Vagina (tissue), 2 donors: Measurements from ENCODE around the gene SMG6. TPM values are rescaled to one million over a fixed set of nuclear protein-coding genes. Genes with fewer than 3 reads are reported as not detected.
"Not testable (repeated sequence)": the region's sequence is repeated elsewhere in the genome, so short reads cannot be mapped to it uniquely, and the experiment has no call there.

Source experiments
- DNase-seq, 2 donors: peaks; one replicate each; pipeline ENCODE4 v3.0.0-alpha.2; 2017; ENCODE audit errors: extremely low spot score in 2 of 2
- H3K27ac ChIP-seq: fragments of 200-600 bp; sonication (generic); one replicate; pipeline ENCODE4 v1.5.1; 2019
- H3K27me3 ChIP-seq: fragments of 200-600 bp; sonication (generic); one replicate; pipeline ENCODE4 v1.5.1; 2019
- H3K36me3 ChIP-seq, 2 donors: fragments of 200-600 bp; sonication (generic); one replicate each; pipeline ENCODE4 v1.5.1; 2017 to 2019
- H3K4me1 ChIP-seq: fragments of 200-600 bp; sonication (generic); one replicate; pipeline ENCODE4 v1.5.1; 2019
- H3K4me3 ChIP-seq, 2 donors: fragments of 200-600 bp; sonication (generic); 1 replicate in 1 of 2; 2 replicates in 1 of 2; pipeline ENCODE4 v1.5.1; 2016 to 2019
- H3K9me3 ChIP-seq: fragments of 200-600 bp; sonication (generic); one replicate; pipeline ENCODE4 v1.5.1; 2019
- CTCF ChIP-seq, 3 experiments: fragments of 450-650 bp in 2 of 3; fragments of 200-600 bp in 1 of 3; sonication (generic) in 1 of 3; IDR thresholded peaks; one replicate each; pipeline ENCODE4 v1.5.1; 2017 to 2019; ENCODE audit warnings: antibody characterized with exemption in 3 of 3, mild to moderate bottlenecking in 2 of 3, moderate library complexity in 2 of 3
- POLR2A ChIP-seq, 2 donors: fragments of 450-650 bp; IDR thresholded peaks; one replicate each; pipeline ENCODE4 v1.6.1; 2017; ENCODE audit warnings: antibody characterized with exemption in 2 of 2, mild to moderate bottlenecking in 2 of 2, moderate library complexity in 2 of 2
- POLR2AphosphoS5 ChIP-seq, 2 donors: sonication (generic); formaldehyde crosslinking; IDR thresholded peaks; one replicate each; pipeline ENCODE4 v1.9.0; 2017; ENCODE audit warnings: antibody characterized with exemption in 2 of 2, mild to moderate bottlenecking in 2 of 2, low read depth in 1 of 2; ENCODE audit not compliant: insufficient read depth in 1 of 2
- intact Hi-C: fragments of 100-400 bp; cut with DNase I; formaldehyde crosslinking; loops from one replicate; pipeline ENCODE4 v1.15.1; 2023
- total RNA-seq: library from RNA; depleted of rRNA; stranded (reverse); fragments of >200 nt; gene quantifications from one replicate; pipeline ENCODE4 v1.2.3, GENCODE V29; 2016

SMG6 gene
- total RNA-seq, 1 donor from 2014 or later = 46.2 TPM

- Histone ChIP-seq H3K4me1 (peaks cover 10% of the 10 kb centered on the region), H3K27me3 (no peaks in the 10 kb centered on the region), H3K4me3 (no peak overlapping the region), H3K36me3 (no peaks in the 10 kb centered on the region), H3K27ac (no peak overlapping the region), H3K9me3 (no peaks in the 10 kb centered on the region)
- intact Hi-C loops = no loop called here
- TF ChIP-seq POLR2AphosphoS5 (IDR thresholded peaks at IDR 0.05; ENCODE audit: insufficient read depth in 1 of 2, low read depth in 1 of 2) (no peak), CTCF (IDR thresholded peaks at IDR 0.05) (no peak), POLR2A (IDR thresholded peaks at IDR 0.05) (no peak)
- no peak for DNase-seq
Measured at GRCh38 chr17:2018716-2019510, 284.7 kb downstream of the SMG6 start.

GRCh38 chr17:2017274-2017941 is 286.2 kb downstream of the SMG6 start:
- no peak overlapping the region for H3K27ac ChIP-seq
- intact Hi-C loops = no loop called here
- no peaks in the 10 kb centered on the region for H3K9me3 ChIP-seq
- peaks cover under 1% of the 10 kb centered on the region for H3K4me1 ChIP-seq
- TF ChIP-seq CTCF (IDR thresholded peaks at IDR 0.05) (no peak), POLR2AphosphoS5 (IDR thresholded peaks at IDR 0.05; ENCODE audit: insufficient read depth in 1 of 2, low read depth in 1 of 2) (no peak), POLR2A (IDR thresholded peaks at IDR 0.05) (no peak)
- H3K27me3 ChIP-seq = no peaks in the 10 kb centered on the region
- DNase-seq = no peak
- no peaks in the 10 kb centered on the region for H3K36me3 ChIP-seq
- H3K4me3 ChIP-seq = no peak overlapping the region

GRCh38 chr17:2016494-2016893 is 287.1 kb downstream of the SMG6 start:
- intact Hi-C loops = no loop called here

GRCh38 chr17:2015314-2015713 is 288.3 kb downstream of the SMG6 start:
- Histone ChIP-seq H3K4me1 (peaks cover 21% of the 10 kb centered on the region), H3K27ac (no peak overlapping the region), H3K9me3 (no peaks in the 10 kb centered on the region), H3K36me3 (no peaks in the 10 kb centered on the region), H3K4me3 (no peak overlapping the region), H3K27me3 (no peaks in the 10 kb centered on the region)
- intact Hi-C loops = no loop called here
- DNase-seq = no peak
- TF ChIP-seq POLR2A (IDR thresholded peaks at IDR 0.05) (no peak), CTCF (IDR thresholded peaks at IDR 0.05) (no peak), POLR2AphosphoS5 (IDR thresholded peaks at IDR 0.05; ENCODE audit: insufficient read depth in 1 of 2, low read depth in 1 of 2) (no peak)

More at GRCh38 chr17:2016494-2016893, 287.1 kb downstream of the SMG6 start:
- Histone ChIP-seq H3K4me1 (peaks cover 10% of the 10 kb centered on the region), H3K27me3 (no peaks in the 10 kb centered on the region), H3K9me3 (no peaks in the 10 kb centered on the region), H3K27ac (no peak overlapping the region), H3K36me3 (no peaks in the 10 kb centered on the region), H3K4me3 (no peak overlapping the region)
- no peak for DNase-seq
- TF ChIP-seq POLR2AphosphoS5 (IDR thresholded peaks at IDR 0.05; ENCODE audit: insufficient read depth in 1 of 2, low read depth in 1 of 2) = no peak
- TF ChIP-seq CTCF (IDR thresholded peaks at IDR 0.05) = no peak
- TF ChIP-seq POLR2A (IDR thresholded peaks at IDR 0.05) = no peak

GRCh38 chr17:2013994-2014317 is 289.6 kb downstream of the SMG6 start:
- H3K4me3 ChIP-seq = no peak overlapping the region
- H3K9me3 ChIP-seq = no peaks in the 10 kb centered on the region

DNA sequence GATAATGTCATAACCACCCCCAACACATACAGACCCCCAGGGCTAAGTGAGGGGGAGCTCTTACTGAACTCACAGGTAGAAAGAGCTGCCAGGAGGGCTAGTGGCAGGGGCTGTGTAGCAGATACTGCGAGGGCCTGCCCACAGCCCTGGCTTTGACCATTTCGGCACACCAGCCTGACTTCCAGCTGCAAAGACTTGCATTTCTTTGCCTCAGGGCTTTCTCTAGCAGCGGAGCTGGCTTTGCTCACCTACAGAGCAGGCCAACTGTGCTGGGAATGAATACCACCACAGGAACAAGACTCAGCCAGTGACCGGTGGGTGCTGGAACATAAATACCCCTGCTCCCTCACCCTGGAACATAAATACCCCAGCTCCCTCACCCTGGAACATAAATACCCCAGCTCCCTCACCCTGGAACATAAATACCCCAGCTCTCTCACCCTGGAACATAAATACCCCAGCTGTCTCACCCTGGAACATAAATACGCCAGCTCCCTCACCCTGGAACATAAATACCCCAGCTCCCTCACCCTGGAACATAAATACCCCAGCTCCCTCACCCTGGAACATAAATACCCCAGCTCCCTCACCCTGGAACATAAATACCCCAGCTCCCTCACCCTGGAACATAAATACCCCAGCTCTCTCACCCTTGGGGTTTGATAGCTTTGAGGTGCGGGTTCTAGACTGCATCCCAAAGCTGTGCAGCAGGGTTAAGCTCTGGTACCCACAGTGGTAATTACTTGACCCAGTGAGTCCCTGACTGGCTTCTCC is 290.2 kb downstream of the SMG6 start:
- H3K4me1 ChIP-seq = peaks cover 22% of the 10 kb centered on the region
- H3K36me3 ChIP-seq, H3K4me3 ChIP-seq, H3K9me3 ChIP-seq, DNase-seq, intact Hi-C loops, H3K27me3 ChIP-seq: not testable (repeated sequence)
- peak overlapping the region; percentile 74 for H3K27ac ChIP-seq

More at GRCh38 chr17:2013994-2014317, 289.6 kb downstream of the SMG6 start:
- intact Hi-C loops = no loop called here
- DNase-seq = no peak
- H3K27me3 ChIP-seq = no peaks in the 10 kb centered on the region
- H3K36me3 ChIP-seq = no peaks in the 10 kb centered on the region
- H3K27ac ChIP-seq = no peak overlapping the region
- peaks cover 22% of the 10 kb centered on the region for H3K4me1 ChIP-seq
- TF ChIP-seq CTCF (IDR thresholded peaks at IDR 0.05) (no peak), POLR2A (IDR thresholded peaks at IDR 0.05) (no peak), POLR2AphosphoS5 (IDR thresholded peaks at IDR 0.05; ENCODE audit: insufficient read depth in 1 of 2, low read depth in 1 of 2) (no peak)
